Breast epithelium (tissue), 4 donors: Measurements from ENCODE around the gene OLFML2A. TPM values are rescaled to one million over a fixed set of nuclear protein-coding genes. Genes with fewer than 3 reads are reported as not detected.
A peak's percentile ranks its signal among the peaks of the same experiment; 100 is the strongest.
"Not testable (repeated sequence)": the region's sequence is repeated elsewhere in the genome, so short reads cannot be mapped to it uniquely, and the experiment has no call there.

ENCODE experiments used
- DNase-seq, 2 donors: peaks; one replicate each; pipeline ENCODE4 v3.0.0-alpha.2; 2019; ENCODE audit warnings: low spot score in 2 of 2
- H3K27ac ChIP-seq, 2 donors: fragments of 200-600 bp; sonication (generic) in 1 of 2; one replicate each; pipeline ENCODE4 v1.5.1; 2016 to 2019; ENCODE audit warnings: mild to moderate bottlenecking in 1 of 2
- H3K27me3 ChIP-seq, 2 donors: fragments of 200-600 bp; sonication (generic) in 1 of 2; one replicate each; pipeline versions ENCODE4 v1.5.1 to v1.6.0; 2017 to 2019; ENCODE audit warnings: control low read depth in 1 of 2, mild to moderate bottlenecking in 1 of 2
- H3K36me3 ChIP-seq: fragments of 200-600 bp; one replicate; pipeline ENCODE4 v1.5.1; 2019
- H3K4me1 ChIP-seq, 2 donors: fragments of 200-600 bp; sonication (generic); one replicate each; pipeline ENCODE4 v1.5.1; 2016 to 2019; ENCODE audit warnings: control low read depth in 1 of 2
- H3K4me3 ChIP-seq, 3 donors: fragments of 200-600 bp; sonication (generic); 1 replicate in 2 of 3; 2 replicates in 1 of 3; pipeline ENCODE4 v1.5.1; 2016 to 2019; ENCODE audit warnings: mild to moderate bottlenecking in 3 of 3, moderate library complexity in 2 of 3
- H3K9me3 ChIP-seq, 2 donors: fragments of 200-600 bp; sonication (generic) in 1 of 2; one replicate each; pipeline ENCODE4 v1.5.1; 2016 to 2019; ENCODE audit warnings: control low read depth in 1 of 2
- CTCF ChIP-seq, 3 donors: fragments of 450-650 bp; IDR thresholded peaks; one replicate each; pipeline ENCODE4 v1.5.1; 2016 to 2017; ENCODE audit warnings: antibody characterized with exemption in 3 of 3, mild to moderate bottlenecking in 3 of 3, moderate library complexity in 3 of 3
- POLR2A ChIP-seq: fragments of 450-650 bp; IDR thresholded peaks from one replicate; pipeline ENCODE4 v1.6.1; 2016; ENCODE audit warnings: antibody characterized with exemption, mild to moderate bottlenecking, moderate library complexity
- POLR2AphosphoS5 ChIP-seq, 3 donors: sonication (generic); formaldehyde crosslinking; IDR thresholded peaks; one replicate each; pipeline ENCODE4 v1.6.1; 2017; ENCODE audit warnings: antibody characterized with exemption in 3 of 3
- intact Hi-C: fragments of 100-400 bp; cut with DNase I; formaldehyde crosslinking; loops from one replicate; pipeline ENCODE4 v1.15.1; 2023; ENCODE audit warnings: low total_unique reads
- total RNA-seq, 3 donors: library from RNA; depleted of rRNA; stranded (reverse); fragments of >200 nt; gene quantifications; one replicate each; pipeline ENCODE4 v1.1.0, GENCODE V29; 2016

The OLFML2A gene
- total RNA-seq, 3 donors from 2014 or later, result 11.4 to 25.2 (median 11.4) TPM

DNA sequence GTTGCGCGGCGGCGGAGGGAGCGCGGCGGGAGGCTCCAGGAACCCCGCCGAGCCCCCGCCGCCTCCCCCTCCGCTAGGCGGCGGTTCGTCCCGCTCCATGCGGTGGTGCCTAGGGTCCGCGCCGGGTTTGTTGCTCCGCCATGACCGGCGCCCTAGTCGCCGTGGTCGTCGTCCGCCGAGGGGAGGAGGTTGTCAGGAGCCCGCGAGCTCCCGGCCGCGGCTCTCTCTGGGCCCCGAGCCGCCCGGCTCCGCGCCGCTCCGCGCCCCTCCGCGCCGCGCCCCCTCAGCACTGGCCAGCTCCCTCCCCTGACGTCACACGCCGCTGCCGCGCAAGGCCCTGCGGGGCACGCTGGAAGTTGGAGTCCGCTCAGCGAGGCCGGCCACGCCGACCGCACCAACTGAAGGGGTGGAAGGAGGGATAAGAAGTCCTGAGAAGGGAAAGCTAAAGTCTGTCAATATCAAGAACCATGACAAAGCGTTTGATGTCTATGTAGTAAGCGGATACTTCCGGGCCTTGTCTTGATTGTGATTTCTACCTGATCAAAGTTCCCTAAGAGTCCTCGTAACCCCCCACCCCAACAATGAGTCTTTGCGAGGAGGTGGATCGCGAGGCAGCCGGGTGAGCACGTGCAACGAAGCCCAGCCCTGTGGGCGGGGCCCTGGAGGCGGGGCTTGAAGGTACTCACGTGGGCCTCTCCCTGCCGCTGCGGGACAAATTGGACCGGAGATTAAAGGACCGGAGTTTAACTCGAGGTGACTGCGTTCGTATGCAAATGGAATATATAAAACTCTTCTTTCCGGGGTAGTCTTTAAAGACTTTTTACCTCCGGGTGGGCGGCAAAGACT lies 5.7 kb upstream of the OLFML2A start, which contains the start of gene NR6A1:
Gene NR6A1 (minus strand): TSS at position 291 of the 846 bp plus-strand sequence.
- DNase-seq, result peak; percentile 95 to 96
- Histone ChIP-seq H3K27ac (peak within 1 kb of the TSS; percentile 81 to 82), H3K4me1 (no peaks in the 10 kb centered on the region), H3K4me3 (peak within 1 kb of the TSS; percentile 80 to 91 (median 90)), H3K27me3 (peaks cover 0 to 1% of the 10 kb centered on the region in 2 donors), H3K9me3 (no peaks in the 10 kb centered on the region), H3K36me3 (no peaks in the 10 kb centered on the region)
- TF ChIP-seq CTCF (IDR thresholded peaks at IDR 0.05) (no peak), POLR2AphosphoS5 (IDR thresholded peaks at IDR 0.05) (peak; percentile 74 to 87 (median 86))
- intact Hi-C loops, result loop anchor here (10.0 kb wide), 1 partner anchor 764 kb away; no protein-coding TSS in a partner anchor

- no peaks in the 10 kb centered on the region for H3K9me3 ChIP-seq
- peak overlapping the region; percentile 80 to 91 (median 90) for H3K4me3 ChIP-seq
- DNase-seq, result peak; percentile 50 to 74
- peak overlapping the region; percentile 81 to 82 for H3K27ac ChIP-seq
- H3K36me3 ChIP-seq, result no peaks in the 10 kb centered on the region
- no peaks in the 10 kb centered on the region for H3K27me3 ChIP-seq
- TF ChIP-seq POLR2AphosphoS5 (IDR thresholded peaks at IDR 0.05) (no peak), CTCF (IDR thresholded peaks at IDR 0.05) (peak; percentile 93 to 96 (median 93)), POLR2A (no peak)
- intact Hi-C loops, result loop anchor here (2.0 to 10.0 kb wide), 2 partner anchors 81 to 763 kb away; partner anchors contain the start of gene WDR38
- no peaks in the 10 kb centered on the region for H3K4me1 ChIP-seq
Measured at GRCh38 chr9:124771867-124772679, 4.9 kb upstream of the OLFML2A start.

GRCh38 chr9:124772877-124773276 lies 4.1 kb upstream of the OLFML2A start:
- H3K27ac ChIP-seq, DNase-seq: not testable (repeated sequence)

GRCh38 chr9:124773473-124774128 lies 3.3 kb upstream of the OLFML2A start:
- Histone ChIP-seq H3K27me3 (no peaks in the 10 kb centered on the region), H3K4me1 (peaks cover 0 to 4% of the 10 kb centered on the region in 2 donors), H3K9me3 (no peaks in the 10 kb centered on the region), H3K36me3 (no peaks in the 10 kb centered on the region), H3K4me3 (no peak overlapping the region), H3K27ac (no peak overlapping the region)
- intact Hi-C loops, result loop anchor here (2.0 to 10.0 kb wide), 2 partner anchors 79 to 761 kb away; partner anchors contain the start of gene WDR38
- no peak for DNase-seq
- TF ChIP-seq POLR2A (no peak), POLR2AphosphoS5 (IDR thresholded peaks at IDR 0.05) (no peak), CTCF (IDR thresholded peaks at IDR 0.05) (no peak)

More at GRCh38 chr9:124772877-124773276, 4.1 kb upstream of the OLFML2A start:
- intact Hi-C loops, result loop anchor here (2.0 to 10.0 kb wide), 2 partner anchors 80 to 762 kb away; partner anchors contain the start of gene WDR38
- not testable (repeated sequence) for H3K27me3 ChIP-seq, H3K36me3 ChIP-seq, H3K4me3 ChIP-seq, H3K9me3 ChIP-seq, H3K4me1 ChIP-seq
